Measurements from ENCODE around the gene RIT2.

- TF ChIP-seq CTCF (IDR thresholded peaks at IDR 0.05) (no peak), POLR2AphosphoS5 (IDR thresholded peaks at IDR 0.05) (no peak)
These were observed 53.7 kb downstream of the RIT2 start for GRCh38 chr18:43061816-43062215.

Measured in esophagus muscularis mucosa (tissue), 3 donors.